Tibial artery (tissue), 4 donors: ENCODE results near the gene TOR1A.
A peak's percentile ranks its signal among the peaks of the same experiment; 100 is the strongest.

Experiments used
- DNase-seq, 2 donors: peaks; one replicate each; pipeline ENCODE4 v3.0.0-alpha.2; 2019
- H3K27ac ChIP-seq, 2 donors: fragments of 200-600 bp; sonication (generic) in 1 of 2; 1 replicate in 1 of 2; 2 replicates in 1 of 2; pipeline ENCODE4 v1.5.1; 2018 to 2019; ENCODE audit warnings: mild to moderate bottlenecking in 1 of 2
- H3K27me3 ChIP-seq, 2 donors: fragments of 200-600 bp; sonication (generic) in 1 of 2; one replicate each; pipeline versions ENCODE4 v1.5.1 to v1.6.0; 2016 to 2019
- H3K36me3 ChIP-seq, 3 donors: fragments of 200-600 bp; sonication (generic) in 2 of 3; one replicate each; pipeline ENCODE4 v1.5.1; 2016 to 2019; ENCODE audit warnings: mild to moderate bottlenecking in 2 of 3
- H3K4me1 ChIP-seq, 4 donors: fragments of 200-600 bp; sonication (generic) in 2 of 4; 1 replicate in 3 of 4; 2 replicates in 1 of 4; pipeline ENCODE4 v1.5.1; 2016 to 2019
- H3K4me3 ChIP-seq, 2 donors: fragments of 200-600 bp; sonication (generic) in 1 of 2; 1 replicate in 1 of 2; 2 replicates in 1 of 2; pipeline ENCODE4 v1.5.1; 2018 to 2019; ENCODE audit warnings: mild to moderate bottlenecking in 2 of 2
- H3K9me3 ChIP-seq, 3 donors: fragments of 200-600 bp; sonication (generic) in 1 of 3; one replicate each; pipeline ENCODE4 v1.5.1; 2016 to 2019
- intact Hi-C: fragments of 100-400 bp; cut with DNase I; formaldehyde crosslinking; loops from one replicate; pipeline ENCODE4 v1.15.0; 2023; ENCODE audit warnings: low total_unique reads
- TF ChIP-seq, protein P1 (sequence below), 2 experiments: fragments of 200-600 bp in 1 of 2; fragments of 450-650 bp in 1 of 2; IDR thresholded peaks; one replicate each; pipeline ENCODE4 v1.5.1; 2017 to 2019; ENCODE audit warnings: antibody characterized with exemption in 2 of 2, mild to moderate bottlenecking in 1 of 2, moderate library complexity in 1 of 2

The TOR1A gene

DNA sequence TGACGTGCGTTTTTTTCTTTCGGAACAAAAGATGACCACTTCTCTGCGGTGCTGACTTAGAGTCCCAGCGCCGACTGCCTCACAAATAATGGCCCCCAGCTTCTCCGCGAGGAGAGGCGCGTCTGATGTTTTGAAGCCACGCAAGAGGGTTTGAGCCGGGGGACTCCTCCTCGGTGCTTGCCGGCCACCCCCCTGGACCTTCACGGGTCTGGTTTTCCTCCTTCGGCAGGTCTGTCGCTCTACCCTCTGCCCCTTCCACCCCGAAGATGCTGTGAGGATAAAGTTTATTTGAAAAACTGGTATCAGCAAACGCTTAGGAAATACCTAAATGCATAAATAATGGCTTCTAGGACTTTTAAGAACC, 11.9 kb upstream of the TOR1A start:
- TF ChIP-seq, protein P1, sequence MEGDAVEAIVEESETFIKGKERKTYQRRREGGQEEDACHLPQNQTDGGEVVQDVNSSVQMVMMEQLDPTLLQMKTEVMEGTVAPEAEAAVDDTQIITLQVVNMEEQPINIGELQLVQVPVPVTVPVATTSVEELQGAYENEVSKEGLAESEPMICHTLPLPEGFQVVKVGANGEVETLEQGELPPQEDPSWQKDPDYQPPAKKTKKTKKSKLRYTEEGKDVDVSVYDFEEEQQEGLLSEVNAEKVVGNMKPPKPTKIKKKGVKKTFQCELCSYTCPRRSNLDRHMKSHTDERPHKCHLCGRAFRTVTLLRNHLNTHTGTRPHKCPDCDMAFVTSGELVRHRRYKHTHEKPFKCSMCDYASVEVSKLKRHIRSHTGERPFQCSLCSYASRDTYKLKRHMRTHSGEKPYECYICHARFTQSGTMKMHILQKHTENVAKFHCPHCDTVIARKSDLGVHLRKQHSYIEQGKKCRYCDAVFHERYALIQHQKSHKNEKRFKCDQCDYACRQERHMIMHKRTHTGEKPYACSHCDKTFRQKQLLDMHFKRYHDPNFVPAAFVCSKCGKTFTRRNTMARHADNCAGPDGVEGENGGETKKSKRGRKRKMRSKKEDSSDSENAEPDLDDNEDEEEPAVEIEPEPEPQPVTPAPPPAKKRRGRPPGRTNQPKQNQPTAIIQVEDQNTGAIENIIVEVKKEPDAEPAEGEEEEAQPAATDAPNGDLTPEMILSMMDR (IDR thresholded peaks at IDR 0.05) = no peak
- H3K4me1 ChIP-seq = peaks cover 0 to 55% (median 40%) of the 10 kb centered on the region in 4 donors
- DNase-seq = no peak

DNA sequence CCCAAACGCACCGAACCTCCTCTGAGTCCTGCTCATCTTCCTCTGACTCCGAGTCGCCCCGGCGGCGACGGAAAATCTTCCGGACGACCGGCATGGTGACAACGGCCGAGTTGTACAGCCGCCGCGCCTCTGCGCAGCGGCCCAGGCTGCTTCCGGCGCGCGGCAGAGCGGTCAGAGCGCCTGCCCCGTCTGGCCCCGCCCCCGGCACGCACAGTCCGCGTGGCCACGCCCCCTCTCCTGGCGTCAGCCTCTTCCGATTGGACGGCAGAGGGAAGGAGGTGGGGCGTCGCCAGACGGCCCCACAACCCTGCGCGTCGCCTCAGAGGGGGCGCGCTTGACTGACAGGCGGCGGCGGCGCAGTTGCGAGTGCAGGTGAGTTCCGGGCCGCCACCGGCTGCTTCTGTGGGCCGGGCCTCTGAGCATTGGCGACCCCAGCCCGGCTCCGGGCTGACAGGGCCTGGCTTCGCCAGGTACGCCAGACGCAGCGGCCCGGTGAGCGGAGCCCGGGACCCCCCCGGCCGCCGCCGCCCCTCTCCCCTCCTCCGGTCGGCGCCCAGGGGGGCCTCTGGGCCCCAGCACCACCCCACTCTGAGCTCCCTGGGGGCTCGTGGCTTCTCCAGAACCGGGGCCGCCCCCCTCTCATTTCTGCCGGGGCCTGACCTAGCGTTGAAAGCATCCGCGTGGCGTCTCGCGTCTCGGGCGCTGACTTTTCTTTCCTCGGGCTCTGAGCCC, 11.4 kb upstream of the TOR1A start, which contains the start of the genes C9orf78 and USP20:
C9orf78 (minus strand) TSS at position 148 of the 732 bp plus-strand sequence; CDS start at position 94, 54 bp downstream.
USP20 (plus strand) TSS at position 331 of the 732 bp plus-strand sequence. CDS start 17,098 bp downstream, outside the sequence.
- Histone ChIP-seq H3K4me3 (peak within 1 kb of the TSS; percentile 90 to 97), H3K36me3 (peaks cover 25 to 30% (median 27%) of the 10 kb centered on the region in 3 donors), H3K27me3 (no peaks in the 10 kb centered on the region), H3K27ac (peak within 1 kb of the TSS; percentile 91 to 96), H3K9me3 (no peaks in the 10 kb centered on the region), H3K4me1 (peaks cover 0 to 55% (median 40%) of the 10 kb centered on the region in 4 donors)
- intact Hi-C loops = loop anchor here (5.0 kb wide), 2 partner anchors 47 to 207 kb away; partner anchors contain the start of gene FNBP1
- TF ChIP-seq, protein P1 (IDR thresholded peaks at IDR 0.05) = no peak
- DNase-seq = peak; percentile 96 to 97

More for the DNA sequence above, 11.9 kb upstream of the TOR1A start:
- intact Hi-C loops = loop anchor here (5.0 kb wide), 2 partner anchors 46 to 206 kb away; partner anchors contain the start of gene FNBP1
- peak overlapping the region; percentile 91 to 96 for H3K27ac ChIP-seq
- H3K4me3 ChIP-seq = peak overlapping the region; percentile 90 to 97
- no peaks in the 10 kb centered on the region for H3K27me3 ChIP-seq
- peaks cover 20 to 25% (median 22%) of the 10 kb centered on the region in 3 donors for H3K36me3 ChIP-seq
- no peaks in the 10 kb centered on the region for H3K9me3 ChIP-seq

DNA sequence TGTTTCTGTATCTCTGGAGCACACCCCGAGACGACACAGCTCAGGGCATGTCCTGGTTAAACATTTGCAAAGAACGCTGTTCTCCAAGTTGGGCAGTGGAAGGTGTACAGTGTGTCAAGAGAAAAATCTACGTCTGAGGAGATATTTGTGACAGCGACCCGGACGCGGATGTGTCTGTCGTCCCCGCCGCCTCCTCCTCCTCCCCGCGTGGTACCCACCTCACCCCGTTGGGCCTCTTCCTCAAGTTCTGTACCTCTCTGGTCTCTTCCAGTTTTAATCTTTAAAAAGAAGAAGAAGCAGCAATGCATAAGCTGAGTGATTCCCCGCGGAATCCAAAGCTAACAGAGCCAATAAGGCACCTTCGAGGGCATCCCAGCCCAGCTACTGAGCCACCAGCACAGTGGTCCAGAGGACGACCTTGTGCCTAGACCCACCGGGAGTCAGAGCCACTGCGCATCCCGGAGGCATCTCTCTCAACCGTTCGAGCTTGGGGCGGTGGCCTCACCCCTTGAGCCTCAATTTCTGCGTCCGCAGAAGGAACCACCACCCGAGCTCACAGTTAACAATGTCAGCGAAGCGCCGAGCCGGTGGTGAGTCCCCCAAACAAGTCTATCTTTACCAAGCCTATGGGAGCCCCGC, 10.7 kb upstream of the TOR1A start:
- TF ChIP-seq, protein P1 (IDR thresholded peaks at IDR 0.05) = no peak
- Histone ChIP-seq H3K9me3 (no peaks in the 10 kb centered on the region), H3K4me3 (peak overlapping the region; percentile 90 to 97), H3K36me3 (peaks cover 32 to 37% (median 34%) of the 10 kb centered on the region in 3 donors), H3K4me1 (peaks cover 0 to 51% (median 35%) of the 10 kb centered on the region in 4 donors), H3K27me3 (no peaks in the 10 kb centered on the region), H3K27ac (peak overlapping the region; percentile 91 to 96)
- DNase-seq = no peak
- intact Hi-C loops = loop anchor here (5.0 kb wide), 2 partner anchors 48 to 208 kb away; partner anchors contain the start of gene FNBP1

DNA sequence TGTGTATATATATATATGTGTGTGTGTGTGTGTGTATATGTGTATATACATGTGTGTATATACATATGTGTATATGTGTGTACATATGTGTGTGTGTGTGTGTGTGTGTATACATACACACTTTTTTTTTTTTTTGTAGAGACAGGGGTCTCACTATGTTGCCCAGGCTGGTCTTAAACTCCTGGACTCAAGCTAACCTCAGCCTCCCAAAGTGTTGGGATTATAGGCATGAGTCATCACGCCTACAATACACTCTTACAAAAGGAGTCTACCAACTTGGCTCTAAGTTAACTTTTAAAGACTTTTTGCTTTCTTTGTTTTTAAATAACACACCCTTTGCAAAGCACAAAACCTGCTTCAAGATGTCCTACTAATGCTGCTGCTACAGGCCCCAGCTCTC, 9.0 kb upstream of the TOR1A start:
- Histone ChIP-seq H3K4me3 (no peak overlapping the region), H3K9me3 (no peaks in the 10 kb centered on the region), H3K4me1 (peaks cover 0 to 34% (median 24%) of the 10 kb centered on the region in 4 donors), H3K36me3 (peaks cover 48 to 53% (median 48%) of the 10 kb centered on the region in 3 donors), H3K27me3 (no peaks in the 10 kb centered on the region), H3K27ac (no peak overlapping the region)
- intact Hi-C loops = no loop called here
- TF ChIP-seq, protein P1 (IDR thresholded peaks at IDR 0.05) = no peak
- no peak for DNase-seq

DNA sequence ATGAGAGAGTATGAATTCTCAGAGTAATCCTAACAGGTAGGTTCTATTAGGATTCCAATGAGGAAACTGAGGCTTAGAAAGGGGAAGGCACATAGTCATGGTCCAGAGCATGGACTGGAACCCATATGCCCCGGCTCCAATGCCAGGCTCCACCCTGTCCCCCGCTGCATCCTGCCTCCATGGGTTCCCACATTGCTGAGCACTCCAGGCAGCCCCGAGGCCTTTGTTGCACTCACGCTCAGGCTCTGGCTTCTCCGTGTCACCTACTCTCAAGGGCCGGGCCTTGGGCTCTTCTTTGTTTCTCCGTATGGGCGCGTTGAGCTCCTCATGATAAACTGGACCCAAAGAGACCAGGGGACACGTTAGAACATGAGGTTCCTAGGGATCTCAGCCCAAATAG, 5.0 kb upstream of the TOR1A start:
- no peaks in the 10 kb centered on the region for H3K27me3 ChIP-seq
- H3K9me3 ChIP-seq = no peaks in the 10 kb centered on the region
- no peak overlapping the region for H3K4me3 ChIP-seq
- DNase-seq = no peak
- H3K4me1 ChIP-seq = peaks cover 0 to 9% (median 6%) of the 10 kb centered on the region in 4 donors
- no peak overlapping the region for H3K27ac ChIP-seq
- TF ChIP-seq, protein P1 (IDR thresholded peaks at IDR 0.05) = no peak
- intact Hi-C loops = no loop called here
- peaks cover 49 to 70% (median 52%) of the 10 kb centered on the region in 3 donors for H3K36me3 ChIP-seq
